SKM-1 treated with dmso at 0.1 percent for 144 hours (cell line): ENCODE results near the gene MYOM3.
A peak's percentile ranks its signal among the peaks of the same experiment; 100 is the strongest.
"Not testable (repeated sequence)": the region's sequence is repeated elsewhere in the genome, so short reads cannot be mapped to it uniquely, and the experiment has no call there.

Experiments used
- DNase-seq: peaks from one replicate; lab custom pipeline; 2025; ENCODE audit not compliant: unreplicated experiment; lab: John Stamatoyannopoulos, UW

Gene MYOM3

GRCh38 chr1:24043345-24044032, 68.4 kb downstream of the MYOM3 start:
- no peak for DNase-seq

GRCh38 chr1:24042315-24042714, 69.6 kb downstream of the MYOM3 start:
- DNase-seq, result no peak

DNA sequence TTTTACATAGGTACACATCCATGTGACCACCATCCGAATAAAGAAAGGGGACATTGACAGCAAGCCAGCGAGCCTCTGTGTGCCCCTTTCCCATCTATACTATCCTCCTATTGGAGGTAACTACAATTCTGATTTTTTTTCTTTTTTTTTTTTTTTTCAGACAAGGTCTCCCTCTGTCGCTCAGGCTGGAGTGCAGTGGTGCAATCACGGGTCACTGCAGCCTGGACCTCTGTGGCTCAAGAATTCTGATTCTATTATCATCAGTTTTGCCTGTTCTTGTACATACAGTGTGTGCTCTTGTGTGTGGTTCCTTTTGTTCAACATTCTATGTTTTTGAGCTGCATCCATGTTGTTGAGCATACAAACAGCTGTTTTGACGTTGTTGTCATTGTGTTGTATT, 75.8 kb downstream of the MYOM3 start:
- no peak for DNase-seq

- no peak for DNase-seq
Measured at GRCh38 chr1:24032981-24033380, 79.0 kb downstream of the MYOM3 start.

DNA sequence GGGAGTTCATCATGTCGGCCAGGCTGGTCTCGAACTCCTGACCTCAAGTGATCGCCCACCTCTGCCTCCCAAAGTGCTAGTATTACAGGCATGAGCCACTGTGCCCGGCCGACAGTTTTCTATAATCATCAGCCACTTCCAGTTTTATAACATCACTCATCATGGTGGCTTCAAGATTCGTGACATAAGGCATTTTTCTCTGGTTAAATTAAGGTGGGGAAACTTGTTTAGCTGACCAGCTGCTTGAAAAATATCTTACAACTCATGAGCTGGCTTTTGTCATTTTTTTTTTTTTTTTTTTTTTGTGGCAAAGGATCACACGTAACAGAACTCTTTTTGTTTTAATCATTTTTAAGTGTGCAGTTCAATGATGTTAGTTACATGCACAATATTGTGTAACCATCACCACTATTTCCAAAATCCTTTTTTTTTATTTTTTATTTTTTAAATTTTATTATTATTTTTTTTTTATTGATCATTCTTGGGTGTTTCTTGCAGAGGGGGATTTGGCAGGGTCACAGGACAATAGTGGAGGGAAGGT, 80.9 kb downstream of the MYOM3 start:
- DNase-seq, result not testable (repeated sequence)

DNA sequence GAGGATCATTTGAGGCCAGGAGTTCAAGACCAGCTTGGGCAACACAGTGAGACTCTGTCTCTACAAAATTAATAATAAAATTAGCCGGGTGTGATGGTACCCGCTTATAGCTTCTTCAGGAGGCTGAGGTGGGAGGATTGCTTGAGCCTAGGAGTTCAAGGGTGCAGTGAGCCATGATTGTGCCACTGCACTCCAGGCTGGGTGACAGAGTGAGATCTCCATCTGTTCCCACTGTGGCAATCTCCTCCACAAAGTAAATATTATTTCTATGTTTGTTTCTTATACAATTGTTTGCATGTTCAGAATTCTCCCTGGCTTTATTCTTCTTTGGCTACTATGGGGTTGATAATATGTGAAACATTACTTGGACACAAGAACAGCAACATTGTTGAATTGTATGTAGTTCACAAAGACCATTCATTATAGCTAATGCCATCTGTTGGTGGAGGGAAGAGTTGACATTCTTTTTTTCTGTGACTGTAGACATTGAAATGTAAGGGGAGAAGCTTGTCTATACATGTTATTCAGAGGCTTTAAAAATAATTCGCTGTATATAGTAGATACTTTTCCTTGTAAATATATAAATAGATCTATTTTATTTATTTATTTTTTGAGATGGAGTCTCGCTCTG, 84.0 kb downstream of the MYOM3 start:
- peak; percentile 30 for DNase-seq

- no peak for DNase-seq
Measured at GRCh38 chr1:24022581-24023361, 89.2 kb downstream of the MYOM3 start.

DNA sequence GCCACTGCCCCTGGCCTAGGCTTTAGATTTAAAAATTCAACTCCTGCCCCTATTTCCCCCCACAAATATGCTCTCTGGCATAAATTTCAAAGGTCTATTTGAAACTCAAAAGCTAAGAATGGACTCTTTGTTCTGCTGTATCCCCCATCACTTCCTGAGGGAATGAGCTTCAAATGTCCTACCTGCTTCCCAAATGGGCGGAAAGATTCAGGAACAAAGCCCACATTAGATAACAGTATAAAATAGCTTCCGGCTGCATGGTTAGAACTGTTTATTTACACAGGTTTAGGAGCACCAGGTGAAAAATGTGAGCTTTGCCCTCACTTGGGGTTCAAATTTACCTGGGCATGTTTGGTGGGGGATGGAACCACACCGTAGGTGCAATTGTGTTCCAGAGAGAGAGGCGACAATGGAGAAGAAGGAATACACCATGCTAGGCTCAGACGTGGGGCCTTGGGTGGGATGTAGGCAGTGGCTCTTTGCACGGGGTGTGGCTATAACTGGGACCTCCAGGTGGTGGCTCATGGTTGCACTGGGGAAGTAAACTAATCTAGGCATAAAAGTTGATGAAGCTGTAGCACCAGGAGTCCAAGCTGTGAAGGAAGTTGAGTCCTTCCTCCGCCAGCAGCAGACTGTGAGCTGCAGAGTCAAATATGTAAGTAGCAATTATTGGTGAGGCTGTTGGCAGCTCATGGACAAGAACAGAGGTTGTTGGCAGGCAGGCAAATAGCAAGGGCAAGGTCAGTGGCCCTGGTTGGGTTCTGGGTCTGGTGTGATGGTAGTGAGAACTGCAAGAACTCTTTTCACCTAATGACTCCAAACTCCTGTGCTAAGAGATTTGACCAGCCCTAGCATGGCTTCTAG, 90.3 kb downstream of the MYOM3 start:
- DNase-seq, result no peak

DNA sequence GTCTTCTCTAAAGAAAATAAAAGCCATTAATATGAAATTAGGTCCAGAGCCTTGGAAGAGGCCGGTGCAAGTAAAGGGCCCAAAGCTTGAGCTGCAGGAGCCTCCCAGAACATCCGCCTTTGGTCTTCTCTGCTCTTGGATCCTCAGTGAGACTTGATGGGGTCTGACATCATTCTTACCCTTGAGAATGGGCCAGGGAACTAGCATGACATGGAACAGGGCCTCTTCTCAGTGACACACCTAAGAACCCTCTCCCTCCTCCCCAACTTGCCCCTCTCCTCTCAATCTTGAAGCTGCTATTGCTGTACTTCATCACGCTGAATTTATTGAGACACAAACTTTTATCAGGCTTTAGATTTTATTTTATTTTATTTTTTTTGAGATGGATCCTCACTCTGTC, 91.5 kb downstream of the MYOM3 start:
- DNase-seq, result no peak

DNA sequence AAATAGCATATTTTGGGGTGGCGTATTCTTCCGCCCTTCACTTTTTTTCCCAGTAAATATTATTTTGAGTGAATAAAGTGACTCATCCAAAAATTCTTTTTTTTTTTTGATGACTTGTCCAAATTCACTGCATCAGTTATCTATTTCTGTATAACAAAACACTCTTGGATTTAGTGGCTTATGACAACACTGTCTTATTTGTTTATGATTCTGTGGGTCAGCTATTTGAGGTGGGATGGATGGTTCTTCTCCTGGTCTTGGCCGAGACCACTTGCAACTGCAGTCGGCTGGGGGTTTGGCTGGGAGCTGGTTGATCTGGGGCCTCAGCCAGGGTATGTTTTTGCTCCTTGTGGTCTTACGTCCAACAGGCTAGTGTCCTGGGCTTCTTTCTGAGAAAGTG, 91.9 kb downstream of the MYOM3 start:
- DNase-seq, result no peak

DNA sequence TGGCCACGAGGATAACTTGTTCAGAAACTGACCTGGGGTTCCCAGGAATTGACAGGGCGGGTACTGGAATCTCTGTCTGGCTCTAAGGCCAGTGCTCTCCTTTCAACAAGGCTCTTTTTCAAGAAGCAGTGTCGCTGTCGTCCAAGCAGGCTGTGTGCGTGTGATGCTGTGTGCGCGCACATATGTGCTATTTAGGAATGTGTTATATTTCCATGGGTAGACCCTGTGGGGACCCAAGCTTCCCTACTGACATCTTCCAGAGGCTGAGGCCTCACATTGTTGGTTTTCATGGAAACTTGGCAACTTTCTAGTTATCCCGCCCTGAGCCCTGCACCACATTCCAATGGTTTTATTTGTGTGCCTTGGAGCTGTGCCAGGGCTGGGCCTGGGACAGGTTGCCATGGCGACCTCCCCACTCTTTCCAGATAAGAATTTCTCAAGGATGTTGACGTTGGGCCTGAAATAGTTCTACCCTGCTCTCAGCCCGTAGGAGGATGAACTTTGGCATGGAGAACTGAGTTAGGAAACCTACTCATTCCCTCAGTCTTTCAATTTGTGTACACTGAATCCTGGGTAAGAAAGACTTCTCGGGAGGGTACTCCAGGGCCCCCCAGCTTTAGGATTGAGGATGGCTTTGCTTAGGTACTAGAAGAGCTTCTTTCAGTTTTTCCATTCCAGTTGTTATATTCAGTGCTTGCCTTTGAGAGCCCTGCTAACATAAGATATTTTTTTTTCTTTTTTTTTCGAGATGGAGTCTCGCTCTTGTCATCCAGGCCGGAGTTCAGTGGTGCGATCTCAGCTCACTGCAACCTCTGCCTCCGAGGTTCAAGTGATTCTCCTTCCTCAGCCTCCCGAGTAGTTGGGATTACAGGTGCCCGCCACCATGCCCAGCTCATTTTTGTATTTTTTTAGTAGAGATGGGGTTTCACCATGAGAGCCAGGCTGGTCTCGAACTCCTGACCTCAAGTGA, 93.0 kb downstream of the MYOM3 start:
- no peak for DNase-seq

DNA sequence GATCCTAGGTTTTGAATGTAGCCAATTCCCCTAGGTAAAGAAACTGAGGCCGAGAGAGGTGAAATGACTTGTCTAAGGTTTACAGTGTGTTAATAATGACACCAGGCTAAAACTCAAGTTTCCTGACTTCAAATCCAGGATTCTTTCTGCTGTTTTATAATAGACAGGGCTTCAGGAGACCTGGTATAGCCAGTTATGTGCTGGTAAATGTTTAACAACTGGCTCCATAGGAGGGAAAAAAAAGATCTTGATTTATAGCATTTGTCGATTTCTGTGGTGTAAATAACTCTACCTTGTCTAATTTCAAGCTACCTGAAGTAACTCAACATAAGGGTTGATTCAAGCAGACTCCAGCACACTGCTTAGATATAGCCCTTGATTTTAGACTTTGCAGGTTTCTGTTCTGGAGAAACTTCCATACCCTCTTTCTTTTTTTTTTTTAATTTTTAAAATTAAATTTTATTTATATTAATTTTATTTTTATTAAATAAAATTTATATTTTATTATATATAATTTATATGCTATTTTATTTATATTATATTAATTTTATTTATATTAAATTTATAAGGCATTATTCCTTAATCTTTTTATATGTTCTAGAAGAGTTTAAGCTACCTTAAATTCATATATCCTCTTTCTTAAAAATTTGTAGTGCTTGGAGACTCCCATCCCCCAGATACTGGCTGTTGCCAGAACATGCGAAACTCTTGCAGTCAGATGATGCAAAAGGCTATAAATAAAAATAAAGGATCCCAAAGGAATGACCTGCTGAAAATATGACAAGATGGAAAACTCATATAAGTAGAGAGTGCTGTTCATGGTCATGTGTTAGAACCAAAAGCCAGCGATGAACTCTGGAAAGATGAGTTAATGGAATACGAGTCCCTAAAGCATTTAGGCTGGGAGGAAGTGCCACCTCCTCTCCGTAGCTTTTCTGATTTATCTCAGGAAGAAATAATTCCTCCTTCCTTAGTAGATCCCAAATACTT, 96.4 kb downstream of the MYOM3 start:
- DNase-seq, result no peak

GRCh38 chr1:24012878-24013277, 99.1 kb downstream of the MYOM3 start:
- not testable (repeated sequence) for DNase-seq

DNA sequence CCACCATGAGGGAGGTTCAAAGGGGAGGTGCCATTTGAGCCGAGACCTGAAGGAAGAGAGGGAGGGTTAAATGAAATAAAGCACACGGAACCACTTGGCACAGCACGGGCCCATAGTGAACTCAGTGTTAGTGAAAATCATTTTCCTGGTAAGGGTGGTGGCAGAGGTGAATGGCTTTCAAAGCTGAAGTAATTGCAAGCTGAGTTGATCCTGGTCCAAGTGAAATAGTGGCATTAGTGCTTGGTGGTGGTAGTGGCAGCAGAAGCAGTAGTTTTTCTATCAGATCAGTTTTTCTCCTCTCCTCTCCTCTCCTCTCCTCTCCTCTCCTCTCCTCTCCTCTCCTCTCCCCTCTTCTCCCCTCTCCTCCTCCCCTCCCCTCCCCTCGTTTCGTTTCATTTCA, 101.3 kb downstream of the MYOM3 start:
- no peak for DNase-seq

DNA sequence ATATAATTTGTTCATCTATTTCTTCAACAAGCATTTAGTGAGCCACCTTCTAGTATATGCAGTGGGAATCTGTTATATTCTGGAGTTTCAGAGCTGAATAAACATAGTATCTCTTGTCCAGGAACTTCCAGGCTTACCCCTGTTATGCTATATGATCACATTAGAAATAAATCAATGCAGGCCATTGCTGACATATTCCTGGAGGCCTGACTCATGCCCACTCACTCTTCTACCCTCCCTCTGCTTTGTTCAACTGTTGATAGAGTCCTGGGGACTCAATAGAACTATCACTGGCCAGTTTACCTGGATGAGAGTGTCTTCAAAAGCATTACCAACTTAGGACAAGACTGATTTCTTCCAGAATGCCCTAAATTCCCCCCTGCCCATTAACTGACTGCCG, 102.5 kb downstream of the MYOM3 start:
- no peak for DNase-seq

- DNase-seq, result not testable (repeated sequence)
Measured at GRCh38 chr1:24008574-24009184, 103.3 kb downstream of the MYOM3 start.

GRCh38 chr1:24007079-24007478, 104.9 kb downstream of the MYOM3 start:
- DNase-seq, result no peak
